NCI-H1436 treated with DMSO at 0.1 percent for 48 hours (cell line): ENCODE data around the gene MAPRE2.
"Not testable (repeated sequence)": the region's sequence is repeated elsewhere in the genome, so short reads cannot be mapped to it uniquely, and the experiment has no call there.

Experiments
- DNase-seq: peaks from one replicate; lab custom pipeline; 2025; lab: John Stamatoyannopoulos, UW

The MAPRE2 gene

GRCh38 chr18:35155398-35156117, 114.3 kb downstream of the MAPRE2 start:
- DNase-seq = no peak

DNA sequence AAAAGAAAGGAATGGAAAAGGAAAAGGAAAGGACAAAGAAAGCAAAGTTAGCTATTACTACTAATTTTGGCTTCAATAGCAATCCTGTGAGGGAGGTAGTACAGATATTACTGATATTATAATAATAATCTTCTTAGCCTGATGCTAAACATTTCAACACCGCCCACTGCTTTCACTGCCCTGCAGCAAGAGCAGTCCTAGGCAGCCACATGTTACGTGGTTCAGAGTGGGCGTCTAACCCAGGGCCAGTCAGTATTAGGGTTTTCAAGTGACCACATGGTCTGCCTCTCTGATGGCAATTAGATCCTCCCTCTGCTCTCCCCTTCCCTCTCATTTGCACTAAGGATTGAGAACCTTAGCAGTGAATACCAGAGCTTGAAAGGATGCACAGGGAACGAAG, 116.0 kb downstream of the MAPRE2 start:
- DNase-seq = no peak

DNA sequence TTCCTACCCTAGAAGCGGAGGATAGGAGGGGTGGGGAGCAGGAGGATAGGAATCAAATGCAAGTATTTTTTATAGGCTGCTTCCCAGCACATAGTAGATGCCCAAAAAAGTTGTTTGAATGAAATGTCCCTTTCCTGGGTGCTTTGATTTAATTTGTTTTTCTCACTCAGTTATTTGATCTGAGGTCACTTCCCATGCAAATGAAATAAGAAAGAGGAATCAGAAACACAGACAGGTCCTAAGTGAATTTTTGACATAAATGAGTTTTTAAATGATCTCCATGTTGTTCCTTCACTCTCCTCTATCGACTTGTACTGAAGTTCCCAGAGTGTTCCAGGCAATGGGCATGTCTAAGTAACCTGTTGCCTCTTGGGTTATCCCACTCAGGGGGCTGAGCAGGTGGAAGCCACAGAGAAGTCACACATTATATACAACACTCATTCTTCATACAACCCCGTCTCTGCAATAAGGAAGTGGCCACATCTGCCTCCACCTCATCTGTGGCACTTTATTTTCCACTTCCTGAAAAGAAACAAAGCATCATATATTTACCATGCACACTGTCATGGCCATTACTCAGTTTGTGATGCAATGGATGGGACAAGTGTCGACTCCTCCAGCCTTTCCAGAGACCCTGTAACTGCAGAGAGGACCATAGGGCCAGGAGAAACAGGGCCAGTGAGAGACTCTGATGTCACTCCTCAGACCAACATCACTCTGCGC, 117.7 kb downstream of the MAPRE2 start:
- no peak for DNase-seq

GRCh38 chr18:35159782-35160181, 118.6 kb downstream of the MAPRE2 start:
- no peak for DNase-seq

- DNase-seq = no peak
These were observed 120.3 kb downstream of the MAPRE2 start for GRCh38 chr18:35161485-35161884.

- DNase-seq = no peak
These were observed 120.7 kb downstream of the MAPRE2 start for GRCh38 chr18:35161934-35162333.

GRCh38 chr18:35163014-35163539, 121.9 kb downstream of the MAPRE2 start:
- DNase-seq = no peak

DNA sequence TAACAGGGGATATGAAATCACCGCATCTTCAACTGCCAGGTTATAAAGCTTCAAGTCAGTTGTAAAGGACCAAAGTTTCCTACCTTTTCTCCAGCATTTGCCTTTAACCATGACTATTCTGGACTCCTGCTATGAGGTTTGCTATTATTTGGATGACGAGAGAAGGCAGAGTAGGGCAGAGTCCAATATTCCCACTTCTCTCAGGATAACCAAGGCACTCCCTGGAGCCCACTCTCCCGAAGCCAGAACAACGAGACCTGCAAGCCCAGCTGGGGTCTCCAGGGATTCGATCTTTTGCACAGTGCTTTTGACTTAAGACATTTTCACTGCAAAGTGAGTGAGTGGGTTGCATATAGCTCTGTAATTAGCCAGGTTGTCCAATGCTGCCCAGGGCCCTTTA, 122.5 kb downstream of the MAPRE2 start:
- no peak for DNase-seq

GRCh38 chr18:35164133-35164532, 122.9 kb downstream of the MAPRE2 start:
- DNase-seq = no peak

- DNase-seq = no peak
These were observed 126.1 kb downstream of the MAPRE2 start for GRCh38 chr18:35167332-35167731.

- no peak for DNase-seq
These were observed 126.6 kb downstream of the MAPRE2 start for GRCh38 chr18:35167857-35168256.

- DNase-seq = not testable (repeated sequence)
These were observed 129.1 kb downstream of the MAPRE2 start for GRCh38 chr18:35170323-35170722.

DNA sequence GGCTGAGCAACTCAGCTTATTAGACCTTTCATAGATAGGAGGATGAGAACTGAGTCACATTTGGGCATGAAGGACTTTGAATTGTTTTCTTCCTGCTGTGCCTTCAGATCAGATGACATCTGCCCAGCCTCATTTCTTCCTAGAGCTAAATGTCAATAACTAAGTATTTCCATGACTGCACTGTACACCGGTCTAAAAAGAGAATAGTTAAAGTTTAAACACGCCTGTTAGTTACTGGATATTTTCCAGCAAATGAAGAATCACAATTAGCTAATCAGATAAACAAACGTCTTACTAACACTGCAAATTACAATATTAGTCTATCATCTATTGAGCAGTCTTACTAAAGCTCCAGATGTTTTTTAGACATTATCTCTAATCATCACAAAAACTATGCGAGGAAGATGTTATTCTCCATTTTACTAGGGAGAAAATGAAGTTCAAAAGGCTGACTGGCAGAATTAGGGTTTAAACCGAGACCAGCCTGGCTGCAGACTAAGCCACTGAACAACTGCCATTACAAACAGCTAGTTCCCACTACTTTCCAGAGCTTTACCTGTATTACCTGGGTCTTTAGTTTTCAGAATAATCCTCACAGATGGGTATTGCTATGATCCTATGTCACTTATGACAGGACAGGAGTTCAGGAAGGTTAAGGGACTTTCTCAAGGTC, 130.2 kb downstream of the MAPRE2 start:
- no peak for DNase-seq

GRCh38 chr18:35172009-35172408, 130.8 kb downstream of the MAPRE2 start:
- DNase-seq = no peak

- DNase-seq = no peak
These were observed 131.3 kb downstream of the MAPRE2 start for GRCh38 chr18:35172451-35173035.

DNA sequence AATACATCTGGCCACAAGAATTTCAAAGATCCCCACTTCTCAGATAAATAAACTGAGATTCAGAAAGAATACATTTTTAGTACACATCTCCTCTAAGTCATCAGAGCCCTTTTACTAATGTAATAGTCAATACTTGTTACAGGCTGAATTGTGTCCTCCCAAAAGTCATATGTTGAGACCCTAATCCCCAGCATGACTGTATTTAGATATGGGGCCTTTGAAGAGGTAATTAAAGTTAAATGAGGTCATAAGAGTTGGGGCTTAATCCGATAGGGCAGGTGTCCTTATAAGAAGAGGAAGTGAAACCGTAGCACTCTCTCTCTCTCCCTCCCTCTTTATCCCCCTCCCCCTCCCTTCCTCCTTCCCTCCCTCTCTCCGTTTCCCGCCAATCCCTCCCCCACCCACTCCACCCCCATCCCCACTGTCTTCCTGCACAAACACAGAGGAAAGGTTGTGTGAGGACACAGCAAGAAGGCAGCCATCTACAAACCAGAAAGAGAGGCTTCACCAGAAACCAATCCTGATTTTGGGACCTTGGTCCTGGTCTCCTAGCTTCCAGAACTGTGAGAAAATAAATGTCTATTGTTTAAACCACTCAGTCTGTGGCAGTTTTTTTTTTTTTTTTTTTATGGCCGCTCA, 133.0 kb downstream of the MAPRE2 start:
- peak; percentile 56 for DNase-seq

DNA sequence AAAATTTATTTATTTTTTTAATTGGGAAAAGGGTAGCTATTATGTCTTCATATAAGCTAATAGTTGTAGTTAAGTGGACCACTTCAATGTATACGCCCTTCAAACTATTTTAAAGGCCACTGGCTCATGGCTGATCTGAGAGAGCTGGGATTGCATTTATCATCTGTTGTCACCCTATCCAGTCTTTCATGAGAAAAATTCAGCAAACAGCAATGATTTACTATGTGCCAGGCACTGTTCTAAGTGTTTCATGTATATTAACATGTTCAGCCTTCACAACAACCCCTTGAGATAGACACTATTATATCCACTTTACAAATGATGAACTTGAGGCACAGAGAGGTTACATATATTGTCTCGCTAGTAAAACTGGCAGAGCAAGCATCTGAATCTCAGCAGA, 133.5 kb downstream of the MAPRE2 start:
- DNase-seq = no peak

DNA sequence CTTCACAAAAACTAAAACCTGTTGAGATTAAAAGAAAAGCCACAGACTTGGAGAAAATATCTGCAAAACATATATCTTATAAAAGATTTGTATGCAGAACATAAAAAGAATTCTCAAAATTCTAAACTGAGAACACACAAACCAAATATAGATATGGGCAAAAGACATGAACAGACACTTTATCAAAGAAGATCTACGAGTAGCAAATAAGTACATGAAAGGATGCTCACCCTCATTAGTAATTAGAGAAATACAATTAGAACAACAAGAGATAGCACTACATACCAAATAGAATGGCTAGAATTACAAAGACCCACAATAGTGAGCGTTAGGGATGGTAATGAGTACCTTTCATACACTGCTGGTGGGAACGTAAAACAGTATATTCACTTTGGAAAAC, 135.7 kb downstream of the MAPRE2 start:
- no peak for DNase-seq

GRCh38 chr18:35178260-35178659, 137.0 kb downstream of the MAPRE2 start:
- no peak for DNase-seq

- DNase-seq = no peak
These were observed 138.7 kb downstream of the MAPRE2 start for GRCh38 chr18:35179906-35180305.

DNA sequence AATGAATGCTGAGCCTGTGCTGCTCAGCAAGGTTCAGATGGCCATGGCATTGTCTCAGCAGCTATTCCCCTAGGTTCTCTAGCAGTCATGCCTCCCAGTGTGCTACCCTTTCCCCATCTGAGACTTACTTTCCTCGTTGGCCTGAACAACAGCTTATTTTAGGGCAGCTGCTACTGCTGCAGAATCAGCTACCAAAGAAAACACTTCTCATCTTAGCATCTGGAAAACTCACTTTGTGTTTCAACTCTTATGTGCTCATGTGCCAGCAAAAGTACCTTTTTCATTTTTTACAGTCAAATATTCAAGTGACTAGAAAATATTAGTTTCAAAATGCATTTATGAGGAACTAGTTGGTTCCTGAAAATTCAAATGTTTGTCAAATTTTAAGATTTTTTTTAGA, 139.2 kb downstream of the MAPRE2 start:
- no peak for DNase-seq

GRCh38 chr18:35182151-35182550, 140.9 kb downstream of the MAPRE2 start:
- no peak for DNase-seq
